C4-2B (cell line): ENCODE data around the gene RPS16.
A peak's percentile ranks its signal among the peaks of the same experiment; 100 is the strongest.
"Not testable (repeated sequence)": the region's sequence is repeated elsewhere in the genome, so short reads cannot be mapped to it uniquely, and the experiment has no call there.

Experiments used
- H3K27ac ChIP-seq: fragments of 450-650 bp; 2 replicates; pipeline ENCODE4 v1.5.1; 2017
- ZFX ChIP-seq: fragments of 450-650 bp; IDR thresholded peaks from 2 replicates; pipeline ENCODE4 v1.6.1; 2017
- TF ChIP-seq, protein P1 (sequence below): fragments of 450-650 bp; conservative IDR thresholded peaks from 2 replicates; pipeline ENCODE4 v1.5.1; 2017; ENCODE audit warnings: mild to moderate bottlenecking

Gene RPS16

GRCh38 chr19:39469036-39469435, 33.3 kb upstream of the RPS16 start:
- H3K27ac ChIP-seq, result no peak overlapping the region
- TF ChIP-seq, protein P1, sequence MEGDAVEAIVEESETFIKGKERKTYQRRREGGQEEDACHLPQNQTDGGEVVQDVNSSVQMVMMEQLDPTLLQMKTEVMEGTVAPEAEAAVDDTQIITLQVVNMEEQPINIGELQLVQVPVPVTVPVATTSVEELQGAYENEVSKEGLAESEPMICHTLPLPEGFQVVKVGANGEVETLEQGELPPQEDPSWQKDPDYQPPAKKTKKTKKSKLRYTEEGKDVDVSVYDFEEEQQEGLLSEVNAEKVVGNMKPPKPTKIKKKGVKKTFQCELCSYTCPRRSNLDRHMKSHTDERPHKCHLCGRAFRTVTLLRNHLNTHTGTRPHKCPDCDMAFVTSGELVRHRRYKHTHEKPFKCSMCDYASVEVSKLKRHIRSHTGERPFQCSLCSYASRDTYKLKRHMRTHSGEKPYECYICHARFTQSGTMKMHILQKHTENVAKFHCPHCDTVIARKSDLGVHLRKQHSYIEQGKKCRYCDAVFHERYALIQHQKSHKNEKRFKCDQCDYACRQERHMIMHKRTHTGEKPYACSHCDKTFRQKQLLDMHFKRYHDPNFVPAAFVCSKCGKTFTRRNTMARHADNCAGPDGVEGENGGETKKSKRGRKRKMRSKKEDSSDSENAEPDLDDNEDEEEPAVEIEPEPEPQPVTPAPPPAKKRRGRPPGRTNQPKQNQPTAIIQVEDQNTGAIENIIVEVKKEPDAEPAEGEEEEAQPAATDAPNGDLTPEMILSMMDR, result no peak
- no peak for TF ChIP-seq ZFX

GRCh38 chr19:39467941-39468340, 32.2 kb upstream of the RPS16 start:
- TF ChIP-seq, protein P1, result no peak
- no peak for TF ChIP-seq ZFX

GRCh38 chr19:39465956-39466747, 30.4 kb upstream of the RPS16 start:
- TF ChIP-seq, protein P1, result no peak
- TF ChIP-seq ZFX, result no peak
- H3K27ac ChIP-seq, result no peak overlapping the region

More at GRCh38 chr19:39467941-39468340, 32.2 kb upstream of the RPS16 start:
- no peak overlapping the region for H3K27ac ChIP-seq

- TF ChIP-seq, protein P1, result no peak
- no peak for TF ChIP-seq ZFX
- peak overlapping the region; percentile 77 for H3K27ac ChIP-seq
Observed at GRCh38 chr19:39463403-39463802, 27.7 kb upstream of the RPS16 start.

DNA sequence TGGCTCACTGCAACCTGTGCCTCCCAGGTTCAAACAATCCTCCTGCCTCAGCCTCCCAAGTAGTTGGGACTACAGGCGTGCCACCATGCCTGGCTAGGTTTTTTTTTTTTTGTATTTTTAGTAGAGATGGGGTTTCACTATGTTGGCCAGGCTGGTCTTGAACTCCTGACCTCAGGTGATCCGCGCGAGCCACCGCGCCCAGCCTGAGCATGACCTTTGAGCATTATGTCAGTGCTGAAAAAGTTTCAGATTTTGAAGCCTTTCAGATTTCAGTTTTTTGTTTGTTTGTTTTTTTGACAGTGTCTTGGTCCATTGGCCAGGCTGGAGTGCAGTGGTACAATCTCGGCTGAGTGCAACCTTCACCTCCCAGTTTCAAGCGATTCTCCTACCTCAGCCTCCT, 15.5 kb upstream of the RPS16 start:
- not testable (repeated sequence) for H3K27ac ChIP-seq

DNA sequence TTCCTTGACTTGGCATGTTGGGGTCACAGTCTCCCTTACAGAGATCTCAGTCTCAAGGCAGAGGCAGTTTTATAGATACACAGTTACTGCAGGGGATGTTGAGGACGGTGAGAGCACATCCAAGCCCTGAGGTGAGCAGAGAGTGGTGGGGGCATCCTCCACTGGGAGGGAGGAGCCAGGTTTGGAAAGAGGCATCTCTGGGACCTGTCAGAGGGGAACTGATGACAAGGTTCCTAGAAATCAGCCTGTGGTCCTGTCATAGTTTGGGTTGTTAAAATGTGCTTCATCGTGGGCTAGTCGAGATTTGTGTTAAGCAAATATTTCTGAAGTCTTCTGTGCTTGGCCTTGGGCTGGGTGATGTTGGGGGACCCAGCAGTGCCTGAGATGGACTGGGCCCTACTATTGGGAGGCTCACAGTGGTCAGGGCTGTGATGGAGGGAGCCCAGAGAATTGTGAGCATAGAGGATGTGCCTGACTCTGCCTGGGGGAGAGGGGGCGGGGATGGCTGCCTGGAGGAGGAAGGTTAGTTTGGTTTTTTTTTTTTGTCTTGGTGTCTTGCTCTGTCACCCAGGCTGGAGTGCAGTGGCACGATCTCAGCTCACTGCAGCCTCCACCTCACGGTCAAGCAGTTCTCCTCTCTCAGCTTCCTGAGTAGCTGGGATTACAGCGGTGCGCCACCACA, 13.5 kb upstream of the RPS16 start:
- H3K27ac ChIP-seq, result no peak overlapping the region
- no peak for TF ChIP-seq ZFX
- TF ChIP-seq, protein P1, result no peak

DNA sequence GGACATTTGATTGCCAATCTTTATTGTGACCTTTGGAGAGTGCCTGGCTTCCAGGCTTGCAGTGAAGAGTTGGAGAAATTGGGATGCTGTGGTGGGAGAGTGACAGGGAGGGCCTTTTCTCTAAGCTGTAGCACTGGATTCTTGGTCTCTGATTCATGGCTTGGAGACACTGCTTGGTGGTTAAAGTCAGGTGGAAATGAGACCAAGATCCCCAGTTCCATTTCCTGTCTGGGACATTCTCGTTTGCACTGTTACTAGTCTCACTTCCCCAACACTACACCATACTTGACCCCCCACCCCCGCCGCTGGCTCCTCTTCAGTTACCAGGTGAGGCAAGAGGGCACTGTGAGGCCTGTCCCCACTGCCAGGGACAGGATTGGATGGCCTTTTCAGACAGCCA, 12.5 kb upstream of the RPS16 start:
- TF ChIP-seq, protein P1, result no peak
- TF ChIP-seq ZFX, result no peak
- H3K27ac ChIP-seq, result no peak overlapping the region
